ENCODE data around the gene UBE2G1. TPM values are rescaled to one million over a fixed set of nuclear protein-coding genes. Genes with fewer than 3 reads are reported as not detected.

UBE2G1 gene
- total RNA-seq, 2 experiments from 2014 or later, result 58.5 to 58.8 TPM

DNA sequence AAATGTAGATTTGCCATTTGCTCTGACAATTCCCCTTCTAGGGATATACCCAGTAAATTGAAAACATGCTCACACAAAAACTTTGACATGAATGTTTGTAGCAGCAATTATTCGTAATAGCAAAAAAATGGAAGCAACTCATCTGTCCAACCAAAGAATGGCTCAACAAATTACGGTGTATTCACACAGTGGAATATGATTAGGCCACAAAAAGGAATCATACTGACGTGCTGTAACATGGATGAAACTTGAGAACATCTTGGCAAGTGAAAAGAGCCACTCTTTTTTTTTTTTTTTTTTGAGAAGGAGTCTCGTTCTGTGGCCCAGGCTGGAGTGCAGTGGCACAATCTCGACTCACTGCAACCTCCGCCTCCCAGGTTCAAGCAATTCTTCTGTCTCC lies 43.2 kb upstream of the UBE2G1 start:
- Histone ChIP-seq H3K4me1 (ENCODE audit: insufficient read depth, low read length) (peaks cover 7% of the 10 kb centered on the region), H3K27me3 (ENCODE audit: control insufficient read depth in 1 of 2, insufficient read depth in 2 of 2, low read length in 2 of 2) (no peaks in the 10 kb centered on the region), H3K36me3 (ENCODE audit: insufficient read depth, low read length) (no peaks in the 10 kb centered on the region), H3K9me3 (ENCODE audit: control insufficient read depth in 1 of 2, insufficient read depth in 1 of 2, low read length in 2 of 2) (no peaks in the 10 kb centered on the region), H3K27ac (ENCODE audit: low read depth in 1 of 2, low read length in 2 of 2) (no peak overlapping the region), H3K4me3 (ENCODE audit: low read length) (no peak overlapping the region)
- no peak for ATAC-seq (ENCODE audit: poor library complexity)
- ChIA-PET POLR2A (no interaction called here), CTCF (interaction anchor here (0.7 to 2.2 kb wide), 2 partner anchors 34 to 194 kb away, joined by 3 to 13 read pairs; no protein-coding TSS in a partner anchor)
- no peak overlapping the region for H3K27ac Mint-ChIP-seq
- TF ChIP-seq, protein P1, sequence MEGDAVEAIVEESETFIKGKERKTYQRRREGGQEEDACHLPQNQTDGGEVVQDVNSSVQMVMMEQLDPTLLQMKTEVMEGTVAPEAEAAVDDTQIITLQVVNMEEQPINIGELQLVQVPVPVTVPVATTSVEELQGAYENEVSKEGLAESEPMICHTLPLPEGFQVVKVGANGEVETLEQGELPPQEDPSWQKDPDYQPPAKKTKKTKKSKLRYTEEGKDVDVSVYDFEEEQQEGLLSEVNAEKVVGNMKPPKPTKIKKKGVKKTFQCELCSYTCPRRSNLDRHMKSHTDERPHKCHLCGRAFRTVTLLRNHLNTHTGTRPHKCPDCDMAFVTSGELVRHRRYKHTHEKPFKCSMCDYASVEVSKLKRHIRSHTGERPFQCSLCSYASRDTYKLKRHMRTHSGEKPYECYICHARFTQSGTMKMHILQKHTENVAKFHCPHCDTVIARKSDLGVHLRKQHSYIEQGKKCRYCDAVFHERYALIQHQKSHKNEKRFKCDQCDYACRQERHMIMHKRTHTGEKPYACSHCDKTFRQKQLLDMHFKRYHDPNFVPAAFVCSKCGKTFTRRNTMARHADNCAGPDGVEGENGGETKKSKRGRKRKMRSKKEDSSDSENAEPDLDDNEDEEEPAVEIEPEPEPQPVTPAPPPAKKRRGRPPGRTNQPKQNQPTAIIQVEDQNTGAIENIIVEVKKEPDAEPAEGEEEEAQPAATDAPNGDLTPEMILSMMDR (IDR thresholded peaks at IDR 0.05), result no peak
- H3K4me3 Mint-ChIP-seq, result no peak overlapping the region
- H3K36me3 Mint-ChIP-seq (ENCODE audit: low read depth), result no peaks in the 10 kb centered on the region
- intact Hi-C loops (cut with DNase I, micrococcal nuclease), result loop anchor here in 1 of 2 experiments (10.0 kb wide), 1 partner anchor 565 kb away; the partner anchor contains the start of gene NCBP3
- H3K4me1 Mint-ChIP-seq (ENCODE audit: low read depth), result peaks cover 5% of the 10 kb centered on the region
- no peaks in the 10 kb centered on the region for H3K27me3 Mint-ChIP-seq
- DNase-seq, result no peak
- H3K9me3 Mint-ChIP-seq, result no peaks in the 10 kb centered on the region

DNA sequence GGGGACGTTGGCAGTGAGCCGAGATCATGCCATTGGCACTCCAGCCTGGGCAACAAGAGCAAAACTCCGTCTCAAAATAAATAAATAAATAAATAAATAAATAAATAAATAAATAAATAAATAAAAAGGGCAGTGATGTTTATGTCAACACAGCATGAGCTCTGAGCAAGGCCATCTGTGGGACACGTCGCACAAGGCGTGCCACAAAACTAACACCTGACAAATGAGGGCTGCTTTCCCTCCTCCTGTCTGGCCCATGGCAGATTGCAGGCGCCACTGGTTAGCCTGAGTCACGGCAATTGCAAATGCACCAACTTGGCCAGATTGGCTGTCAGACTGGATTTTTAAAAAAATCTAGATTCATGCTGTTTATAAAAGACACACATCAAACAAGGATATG lies 41.4 kb upstream of the UBE2G1 start:
- no peak overlapping the region for H3K27ac ChIP-seq (ENCODE audit: low read depth in 1 of 2, low read length in 2 of 2)
- Mint-ChIP-seq H3K27me3 (no peaks in the 10 kb centered on the region), H3K27ac (no peak overlapping the region), H3K9me3 (no peaks in the 10 kb centered on the region), H3K4me3 (no peak overlapping the region), H3K4me1 (ENCODE audit: low read depth) (peaks cover 1% of the 10 kb centered on the region), H3K36me3 (ENCODE audit: low read depth) (no peaks in the 10 kb centered on the region)
- ATAC-seq (ENCODE audit: poor library complexity) (no peak), DNase-seq (no peak)
- no peak overlapping the region for H3K4me3 ChIP-seq (ENCODE audit: low read length)
- no peaks in the 10 kb centered on the region for H3K36me3 ChIP-seq (ENCODE audit: insufficient read depth, low read length)
- intact Hi-C loops (cut with DNase I, micrococcal nuclease), result no loop called here
- no peaks in the 10 kb centered on the region for H3K9me3 ChIP-seq (ENCODE audit: control insufficient read depth in 1 of 2, insufficient read depth in 1 of 2, low read length in 2 of 2)
- no peaks in the 10 kb centered on the region for H3K27me3 ChIP-seq (ENCODE audit: control insufficient read depth in 1 of 2, insufficient read depth in 2 of 2, low read length in 2 of 2)
- TF ChIP-seq, protein P1 (IDR thresholded peaks at IDR 0.05), result no peak
- POLR2A ChIA-PET, result no interaction called here
- CTCF ChIA-PET, result no interaction called here
- peaks cover 2% of the 10 kb centered on the region for H3K4me1 ChIP-seq (ENCODE audit: insufficient read depth, low read length)

DNA sequence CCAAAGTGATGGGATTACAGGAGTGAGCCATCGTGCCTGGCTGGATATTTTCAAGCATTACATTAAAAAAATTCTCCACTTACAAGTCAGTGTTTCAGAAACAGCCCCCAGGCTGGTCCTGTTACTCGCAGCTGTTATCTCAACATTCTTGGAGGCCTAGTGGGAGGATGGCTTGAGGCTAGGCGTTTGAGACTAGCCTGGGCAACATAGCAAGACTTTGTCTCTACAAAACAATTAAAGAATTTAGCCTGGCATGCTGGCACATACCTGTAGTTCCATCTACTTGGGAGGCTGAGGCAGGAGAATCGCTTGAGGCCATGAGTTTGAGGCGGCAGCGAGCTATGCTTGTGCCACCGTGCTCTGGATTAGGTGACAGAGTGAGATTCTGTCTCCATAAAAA lies 40.7 kb upstream of the UBE2G1 start:
- Histone ChIP-seq H3K36me3 (ENCODE audit: insufficient read depth, low read length) (no peaks in the 10 kb centered on the region), H3K27me3 (ENCODE audit: control insufficient read depth in 1 of 2, insufficient read depth in 2 of 2, low read length in 2 of 2) (no peaks in the 10 kb centered on the region), H3K9me3 (ENCODE audit: control insufficient read depth in 1 of 2, insufficient read depth in 1 of 2, low read length in 2 of 2) (no peaks in the 10 kb centered on the region), H3K27ac (ENCODE audit: low read depth in 1 of 2, low read length in 2 of 2) (no peak overlapping the region), H3K4me3 (ENCODE audit: low read length) (no peak overlapping the region), H3K4me1 (ENCODE audit: insufficient read depth, low read length) (no peaks in the 10 kb centered on the region)
- no peak overlapping the region for H3K27ac Mint-ChIP-seq
- ChIA-PET CTCF (no interaction called here), POLR2A (no interaction called here)
- no peaks in the 10 kb centered on the region for H3K4me1 Mint-ChIP-seq (ENCODE audit: low read depth)
- H3K36me3 Mint-ChIP-seq (ENCODE audit: low read depth), result no peaks in the 10 kb centered on the region
- H3K4me3 Mint-ChIP-seq, result no peak overlapping the region
- ATAC-seq (ENCODE audit: poor library complexity) (no peak), DNase-seq (no peak)
- intact Hi-C loops (cut with DNase I, micrococcal nuclease), result no loop called here
- H3K27me3 Mint-ChIP-seq, result no peaks in the 10 kb centered on the region
- TF ChIP-seq, protein P1 (IDR thresholded peaks at IDR 0.05), result no peak
- H3K9me3 Mint-ChIP-seq, result no peaks in the 10 kb centered on the region

Measured in CD4-positive, alpha-beta T cell (primary cell).